Parietal lobe (tissue), 2 donors: ENCODE data around the gene TMED10. TPM values are rescaled to one million over a fixed set of nuclear protein-coding genes. Genes with fewer than 3 reads are reported as not detected.

Source experiments
- small RNA-seq: library from RNA; depleted of rRNA; stranded (forward); fragments of <200 nt; gene quantifications from one replicate; pipeline ENCODE3, GENCODE V24; 2014; ENCODE audit warnings: low replicate concordance
- total RNA-seq: library from RNA; depleted of rRNA; stranded (reverse); fragments of >200 nt; gene quantifications from one replicate; pipeline ENCODE4 v1.2.3, GENCODE V29; 2014

Gene TMED10
- total RNA-seq = 108 TPM

DNA sequence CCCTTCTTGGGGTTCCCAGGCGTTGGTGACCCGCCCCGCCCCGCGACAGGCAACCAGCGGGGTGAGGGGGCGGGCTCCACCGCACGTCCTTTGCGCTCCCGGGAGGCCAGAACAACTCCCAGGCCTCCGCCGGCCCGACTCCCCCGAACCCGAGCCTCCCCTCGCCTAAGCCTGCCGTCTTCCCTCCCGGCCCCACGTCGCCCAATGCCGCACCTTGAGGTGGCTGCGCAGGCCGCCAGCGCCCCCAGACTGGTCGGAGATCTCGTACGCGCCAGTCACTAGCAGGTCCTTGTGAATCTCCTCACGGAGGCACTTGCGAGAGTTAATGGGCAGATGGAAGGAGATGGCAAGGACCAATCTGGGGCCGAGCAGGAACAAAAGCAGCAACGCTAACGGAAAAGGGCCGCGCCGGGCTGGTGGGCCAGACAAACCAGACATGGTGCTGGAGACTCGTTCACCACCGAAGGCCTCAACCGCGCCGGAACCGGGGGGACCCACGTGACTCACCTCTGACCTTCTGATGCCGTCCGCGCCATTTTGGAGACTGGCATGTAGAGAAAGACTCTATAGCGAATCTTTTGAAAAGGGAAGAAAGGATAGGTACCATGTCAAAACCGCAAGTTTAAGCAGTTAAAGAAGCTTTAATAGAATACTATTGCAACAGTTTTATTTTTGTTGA, at the start of gene TMED10:
TMED10 (minus strand) TSS at position 471 of the 679 bp plus-strand sequence; CDS start at position 438, 33 bp downstream.

DNA sequence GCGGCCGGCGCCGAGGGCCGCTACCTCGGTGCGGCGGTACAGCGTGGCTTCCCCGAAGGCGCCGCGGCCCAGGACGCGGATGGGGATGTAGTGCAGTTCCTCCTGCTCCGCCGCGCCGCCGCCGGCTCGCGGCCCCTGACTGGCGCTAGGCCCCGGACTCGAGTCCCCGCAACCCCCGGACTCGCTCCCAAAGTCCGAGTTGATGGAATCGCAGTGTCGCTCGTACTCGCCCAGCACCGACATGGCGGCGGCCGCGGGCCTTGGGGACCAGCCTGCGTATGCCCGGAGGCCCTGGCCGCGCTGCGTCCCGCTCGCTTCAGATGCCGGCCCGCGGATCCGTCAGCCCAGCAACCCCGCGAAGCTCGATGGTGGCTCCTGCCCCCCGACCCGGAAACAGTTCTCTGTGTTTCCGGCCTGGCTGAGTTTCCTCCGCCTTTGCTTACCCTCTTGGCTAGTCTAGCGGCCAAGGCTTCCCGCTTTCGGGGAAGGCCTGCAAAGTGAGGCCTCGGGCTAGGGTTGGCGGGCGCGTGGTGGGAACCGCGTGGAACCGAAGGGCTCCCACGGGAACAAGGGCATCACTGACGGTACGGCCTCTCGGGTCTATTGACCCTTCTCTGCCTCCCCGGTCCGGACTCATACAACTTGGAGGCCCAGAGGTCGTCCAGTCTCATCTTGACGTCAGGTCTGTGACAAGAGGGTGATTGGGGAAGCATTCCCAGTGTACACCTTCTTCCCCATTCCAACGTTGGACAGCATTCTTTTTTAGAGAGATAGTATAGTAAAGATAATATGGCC, 49.5 kb downstream of the TMED10 start, which contains the start of gene NEK9:
NEK9 (minus strand) TSS at position 370 of the 795 bp plus-strand sequence; CDS start at position 243, 127 bp downstream.

Small RNA genes lying within 50 kb of the gene (small RNA-seq; reads per million reads assigned to genes)
- gene HIF1AP1 (not detected), gene RNU4ATAC14P (not detected)

Other genes starting within 250 kb of the TMED10 start
- gene PGF, start 221.0 kb downstream of the TMED10 start, total RNA-seq = 0.94 TPM
- gene EIF2B2, start 173.7 kb downstream of the TMED10 start, total RNA-seq = 37.6 TPM
- gene MLH3, start 125.1 kb downstream of the TMED10 start, total RNA-seq = 67.9 TPM
- 42.6 TPM for gene ACYP1, start 112.6 kb downstream of the TMED10 start, total RNA-seq
- 2.8 TPM for gene ZC2HC1C, start 107.0 kb downstream of the TMED10 start, total RNA-seq
- gene NEK9, start 49.6 kb downstream of the TMED10 start, total RNA-seq = 49.5 TPM
- gene FOS, start 102.2 kb upstream of the TMED10 start, total RNA-seq = 24.7 TPM